ENCODE results near the gene CLCA2.
"Not testable (repeated sequence)": the region's sequence is repeated elsewhere in the genome, so short reads cannot be mapped to it uniquely, and the experiment has no call there.

DNA sequence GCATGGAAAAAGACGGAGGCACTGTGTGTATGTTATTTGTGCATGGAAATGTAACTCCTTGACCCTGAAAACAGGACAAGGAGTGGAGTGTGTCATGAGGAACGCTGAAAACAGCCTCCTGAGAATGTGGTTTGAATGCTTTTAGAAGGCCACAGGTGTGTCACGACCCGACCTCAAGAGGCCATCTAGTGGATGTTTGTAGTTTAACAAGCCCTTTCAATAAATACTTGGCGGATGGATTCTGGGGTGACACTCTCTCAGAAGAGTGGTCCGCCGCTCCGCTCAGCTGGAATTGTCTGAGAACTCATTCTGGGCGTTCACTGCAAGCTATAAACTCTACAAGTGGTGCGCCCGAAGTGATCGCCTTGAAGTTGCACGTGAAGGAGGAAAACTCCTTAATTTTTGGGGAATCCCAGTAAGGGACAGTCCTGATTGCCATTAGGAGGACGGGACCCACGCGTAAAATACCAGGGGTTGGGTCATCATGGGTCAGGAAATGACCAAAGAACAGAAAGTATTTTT, 78.2 kb downstream of the CLCA2 start:
- peak; percentile 27 to 29 for TF ChIP-seq CTCF (IDR thresholded peaks at IDR 0.05; ENCODE audit: extremely low read depth in 1 of 2, insufficient read depth in 1 of 2, low read depth in 1 of 2, low read length in 2 of 2)
- TF ChIP-seq POLR2A (IDR thresholded peaks at IDR 0.05; ENCODE audit: low read depth, low read length); MAX (IDR thresholded peaks at IDR 0.05; ENCODE audit: insufficient read depth, insufficient read length); MYC (IDR thresholded peaks at IDR 0.05; ENCODE audit: low read depth, low read length): not testable (repeated sequence)
